Breast epithelium (tissue), 3 donors: ENCODE results near the gene DCBLD1.

Source experiments
- POLR2A ChIP-seq: fragments of 450-650 bp; IDR thresholded peaks from one replicate; pipeline ENCODE4 v1.6.1; 2016; ENCODE audit warnings: antibody characterized with exemption, mild to moderate bottlenecking, moderate library complexity
- POLR2AphosphoS5 ChIP-seq, 3 donors: sonication (generic); formaldehyde crosslinking; IDR thresholded peaks; one replicate each; pipeline ENCODE4 v1.6.1; 2017; ENCODE audit warnings: antibody characterized with exemption in 3 of 3
- TF ChIP-seq, protein P1 (sequence below), 3 donors: fragments of 450-650 bp; IDR thresholded peaks; one replicate each; pipeline ENCODE4 v1.5.1; 2016 to 2017; ENCODE audit warnings: antibody characterized with exemption in 3 of 3, mild to moderate bottlenecking in 3 of 3, moderate library complexity in 3 of 3

DNA sequence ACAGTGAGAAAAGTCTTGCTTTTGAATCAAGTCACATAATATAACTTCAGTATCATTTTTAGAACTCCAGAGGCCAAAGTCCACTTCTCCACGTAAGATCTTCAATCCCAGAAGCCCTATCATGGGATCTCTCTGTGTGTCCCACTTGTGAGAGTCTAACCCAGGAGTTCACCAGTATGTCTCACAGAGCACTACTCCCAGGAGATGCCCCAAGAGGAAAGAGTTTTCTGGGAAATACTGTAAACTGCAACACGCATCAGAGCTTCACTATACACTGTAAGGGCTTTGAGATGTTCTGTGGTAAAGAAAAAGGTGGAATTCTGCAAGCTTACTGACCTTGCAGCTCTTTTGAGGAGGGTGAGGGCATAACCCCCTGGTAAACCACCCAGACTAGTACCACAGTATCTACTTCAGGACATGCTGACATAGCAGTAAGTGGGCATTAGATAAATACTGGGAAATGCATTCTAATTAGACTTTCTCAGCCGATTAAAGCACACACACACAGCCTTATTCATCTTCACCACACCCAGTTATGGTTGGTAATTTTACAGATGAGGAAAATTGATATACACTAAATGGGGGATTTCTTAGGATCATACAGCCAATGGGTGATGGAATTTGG is 12.3 kb downstream of the DCBLD1 start:
- TF ChIP-seq, protein P1, sequence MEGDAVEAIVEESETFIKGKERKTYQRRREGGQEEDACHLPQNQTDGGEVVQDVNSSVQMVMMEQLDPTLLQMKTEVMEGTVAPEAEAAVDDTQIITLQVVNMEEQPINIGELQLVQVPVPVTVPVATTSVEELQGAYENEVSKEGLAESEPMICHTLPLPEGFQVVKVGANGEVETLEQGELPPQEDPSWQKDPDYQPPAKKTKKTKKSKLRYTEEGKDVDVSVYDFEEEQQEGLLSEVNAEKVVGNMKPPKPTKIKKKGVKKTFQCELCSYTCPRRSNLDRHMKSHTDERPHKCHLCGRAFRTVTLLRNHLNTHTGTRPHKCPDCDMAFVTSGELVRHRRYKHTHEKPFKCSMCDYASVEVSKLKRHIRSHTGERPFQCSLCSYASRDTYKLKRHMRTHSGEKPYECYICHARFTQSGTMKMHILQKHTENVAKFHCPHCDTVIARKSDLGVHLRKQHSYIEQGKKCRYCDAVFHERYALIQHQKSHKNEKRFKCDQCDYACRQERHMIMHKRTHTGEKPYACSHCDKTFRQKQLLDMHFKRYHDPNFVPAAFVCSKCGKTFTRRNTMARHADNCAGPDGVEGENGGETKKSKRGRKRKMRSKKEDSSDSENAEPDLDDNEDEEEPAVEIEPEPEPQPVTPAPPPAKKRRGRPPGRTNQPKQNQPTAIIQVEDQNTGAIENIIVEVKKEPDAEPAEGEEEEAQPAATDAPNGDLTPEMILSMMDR (IDR thresholded peaks at IDR 0.05): no peak
- TF ChIP-seq POLR2A (no peak), POLR2AphosphoS5 (IDR thresholded peaks at IDR 0.05) (no peak)
